ENCODE measurements around the gene SPCS2. TPM values are rescaled to one million over a fixed set of nuclear protein-coding genes. Genes with fewer than 3 reads are reported as not detected.
"Not testable (repeated sequence)": the region's sequence is repeated elsewhere in the genome, so short reads cannot be mapped to it uniquely, and the experiment has no call there.

SPCS2 gene
- total RNA-seq, 4 donors from 2014 or later, result 4.9 to 126 (median 28.0) TPM

GRCh38 chr11:75011357-75011756 lies 62.3 kb downstream of the SPCS2 start:
- DNase-seq, result no peak
- Histone ChIP-seq H3K4me3 (no peak overlapping the region), H3K27me3 (no peaks in the 10 kb centered on the region), H3K36me3 (no peaks in the 10 kb centered on the region), H3K9me3 (no peaks in the 10 kb centered on the region), H3K4me1 (no peaks in the 10 kb centered on the region), H3K27ac (no peak overlapping the region)
- intact Hi-C loops (cut with DNase I; ENCODE audit: low total_unique reads), result no loop called here
- no peak for TF ChIP-seq POLR2A (IDR thresholded peaks at IDR 0.05)
- TF ChIP-seq, protein P1, sequence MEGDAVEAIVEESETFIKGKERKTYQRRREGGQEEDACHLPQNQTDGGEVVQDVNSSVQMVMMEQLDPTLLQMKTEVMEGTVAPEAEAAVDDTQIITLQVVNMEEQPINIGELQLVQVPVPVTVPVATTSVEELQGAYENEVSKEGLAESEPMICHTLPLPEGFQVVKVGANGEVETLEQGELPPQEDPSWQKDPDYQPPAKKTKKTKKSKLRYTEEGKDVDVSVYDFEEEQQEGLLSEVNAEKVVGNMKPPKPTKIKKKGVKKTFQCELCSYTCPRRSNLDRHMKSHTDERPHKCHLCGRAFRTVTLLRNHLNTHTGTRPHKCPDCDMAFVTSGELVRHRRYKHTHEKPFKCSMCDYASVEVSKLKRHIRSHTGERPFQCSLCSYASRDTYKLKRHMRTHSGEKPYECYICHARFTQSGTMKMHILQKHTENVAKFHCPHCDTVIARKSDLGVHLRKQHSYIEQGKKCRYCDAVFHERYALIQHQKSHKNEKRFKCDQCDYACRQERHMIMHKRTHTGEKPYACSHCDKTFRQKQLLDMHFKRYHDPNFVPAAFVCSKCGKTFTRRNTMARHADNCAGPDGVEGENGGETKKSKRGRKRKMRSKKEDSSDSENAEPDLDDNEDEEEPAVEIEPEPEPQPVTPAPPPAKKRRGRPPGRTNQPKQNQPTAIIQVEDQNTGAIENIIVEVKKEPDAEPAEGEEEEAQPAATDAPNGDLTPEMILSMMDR (IDR thresholded peaks at IDR 0.05), result no peak

DNA sequence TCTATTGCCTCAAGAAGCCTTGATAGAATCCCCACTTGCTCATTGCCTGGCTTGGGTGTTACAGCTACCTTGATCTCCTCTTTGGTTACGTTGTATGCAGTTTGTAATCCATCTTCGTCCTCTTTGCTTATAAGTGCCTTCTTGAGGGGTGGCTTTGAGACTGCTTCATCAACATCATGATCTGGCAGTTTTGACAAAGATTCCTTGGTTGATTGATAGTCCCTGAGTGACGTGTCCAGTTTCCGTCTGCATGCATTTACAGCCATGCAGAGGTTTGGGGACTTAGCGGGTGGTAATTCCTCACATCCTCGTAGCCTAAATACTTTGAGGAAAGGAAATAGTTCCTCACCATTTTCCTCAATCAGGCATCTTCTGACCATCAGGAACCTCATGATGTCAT lies 62.8 kb downstream of the SPCS2 start:
- H3K36me3 ChIP-seq, result no peaks in the 10 kb centered on the region
- H3K27me3 ChIP-seq, result no peaks in the 10 kb centered on the region
- TF ChIP-seq, protein P1 (IDR thresholded peaks at IDR 0.05), result no peak
- TF ChIP-seq POLR2A (IDR thresholded peaks at IDR 0.05), result no peak
- no peaks in the 10 kb centered on the region for H3K4me1 ChIP-seq
- no peak overlapping the region for H3K27ac ChIP-seq
- no peak overlapping the region for H3K4me3 ChIP-seq
- H3K9me3 ChIP-seq, result no peaks in the 10 kb centered on the region
- DNase-seq, result no peak
- intact Hi-C loops (cut with DNase I; ENCODE audit: low total_unique reads), result no loop called here

GRCh38 chr11:75013051-75013450 lies 64.0 kb downstream of the SPCS2 start:
- no peak overlapping the region for H3K27ac ChIP-seq
- intact Hi-C loops (cut with DNase I; ENCODE audit: low total_unique reads), result no loop called here
- H3K36me3 ChIP-seq, result no peaks in the 10 kb centered on the region
- no peak for DNase-seq
- no peaks in the 10 kb centered on the region for H3K4me1 ChIP-seq
- H3K9me3 ChIP-seq, result no peaks in the 10 kb centered on the region
- TF ChIP-seq POLR2A (IDR thresholded peaks at IDR 0.05), result no peak
- TF ChIP-seq, protein P1 (IDR thresholded peaks at IDR 0.05), result no peak
- no peaks in the 10 kb centered on the region for H3K27me3 ChIP-seq
- no peak overlapping the region for H3K4me3 ChIP-seq

- Histone ChIP-seq H3K36me3 (no peaks in the 10 kb centered on the region), H3K9me3 (no peaks in the 10 kb centered on the region), H3K4me3 (no peak overlapping the region), H3K27me3 (no peaks in the 10 kb centered on the region), H3K4me1 (no peaks in the 10 kb centered on the region), H3K27ac (no peak overlapping the region)
- intact Hi-C loops (cut with DNase I; ENCODE audit: low total_unique reads), result no loop called here
- no peak for DNase-seq
- TF ChIP-seq, protein P1 (IDR thresholded peaks at IDR 0.05), result no peak
- no peak for TF ChIP-seq POLR2A (IDR thresholded peaks at IDR 0.05)
Measured at GRCh38 chr11:75014129-75014528, 65.1 kb downstream of the SPCS2 start.

GRCh38 chr11:75019200-75019599 lies 70.1 kb downstream of the SPCS2 start:
- intact Hi-C loops (cut with DNase I; ENCODE audit: low total_unique reads); H3K4me1 ChIP-seq; H3K27ac ChIP-seq; H3K9me3 ChIP-seq; H3K27me3 ChIP-seq; H3K36me3 ChIP-seq; H3K4me3 ChIP-seq; DNase-seq: not testable (repeated sequence)

DNA sequence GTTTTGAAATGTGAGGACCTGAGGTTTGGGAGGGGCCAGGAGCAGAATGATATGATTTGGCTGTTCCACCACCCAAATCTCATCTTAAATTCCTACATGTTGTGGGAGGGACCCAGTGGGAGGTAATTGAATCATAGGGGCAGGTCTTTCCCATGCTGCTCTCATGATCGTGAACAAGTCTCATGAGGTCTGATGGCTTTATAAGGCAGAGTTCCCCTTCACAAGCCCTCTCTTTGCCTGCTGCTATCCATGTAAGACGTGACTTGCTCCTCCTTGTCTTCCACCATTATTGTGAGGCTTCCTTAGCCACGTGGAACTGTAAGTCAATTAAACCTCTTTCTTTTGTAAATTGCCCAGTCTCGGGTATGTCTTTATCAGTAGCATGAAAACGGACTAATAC lies 71.3 kb downstream of the SPCS2 start:
- not testable (repeated sequence) for H3K27me3 ChIP-seq

More for the DNA sequence above, 71.3 kb downstream of the SPCS2 start:
- intact Hi-C loops (cut with DNase I; ENCODE audit: low total_unique reads), result loop anchor here (5.0 kb wide), 1 partner anchor 227 kb away; no protein-coding TSS in a partner anchor
- not testable (repeated sequence) for H3K27ac ChIP-seq, H3K4me1 ChIP-seq, DNase-seq, H3K36me3 ChIP-seq, H3K9me3 ChIP-seq, H3K4me3 ChIP-seq
